ENCODE data around the gene BMX. TPM values are rescaled to one million over a fixed set of nuclear protein-coding genes. Genes with fewer than 3 reads are reported as not detected.
A peak's percentile ranks its signal among the peaks of the same experiment; 100 is the strongest.

BMX gene
- total RNA-seq, 1 experiment from 2014 or later: not detected

GRCh38 chrX:15567886-15568616 lies 67.4 kb downstream of the BMX start:
- no CpG with 5 or more reads among the region's 7 CpGs for WGBS (ENCODE audit: extremely low coverage, insufficient read length, low lambda C conversion rate)
- Histone ChIP-seq H2AK5ac (ENCODE audit: insufficient read length, low read length) (no peak overlapping the region), H3K9ac (ENCODE audit: extremely low read depth, insufficient read length, low read length) (no peak overlapping the region), H2BK15ac (ENCODE audit: low read depth, low read length) (no peak overlapping the region), H4K91ac (ENCODE audit: insufficient read length, low read depth, low read length) (no peak overlapping the region), H3K4me2 (ENCODE audit: insufficient read depth, insufficient read length, low read length) (no peak overlapping the region), H3T11ph (ENCODE audit: low read length) (no peak overlapping the region), H3K79me1 (ENCODE audit: insufficient read depth, low read depth, low read length, poor library complexity, severe bottlenecking) (no peaks in the 10 kb centered on the region), H4K5ac (ENCODE audit: insufficient read length, low read depth, low read length) (no peak overlapping the region), H3K56ac (ENCODE audit: insufficient read length, low read depth, low read length) (no peak overlapping the region), H2BK20ac (ENCODE audit: low read depth, low read length, poor library complexity, severe bottlenecking) (no peak overlapping the region), H2AFZ (ENCODE audit: low read length) (no peak overlapping the region), H3K9me3 (ENCODE audit: control insufficient read depth, low read depth, low read length) (no peaks in the 10 kb centered on the region), H3K27me3 (ENCODE audit: insufficient read depth, low read length) (no peaks in the 10 kb centered on the region), H3K4me1 (ENCODE audit: insufficient read depth, low read length) (no peaks in the 10 kb centered on the region), H3K18ac (ENCODE audit: insufficient read length, low read depth, low read length) (no peak overlapping the region), H4K20me1 (ENCODE audit: control insufficient read depth, insufficient read depth, insufficient read length) (no peaks in the 10 kb centered on the region), H3K4ac (ENCODE audit: low read depth, low read length) (no peak overlapping the region), H3K23me2 (ENCODE audit: insufficient read length, low read depth, low read length, poor library complexity, severe bottlenecking) (no peaks in the 10 kb centered on the region), H4K8ac (replicated peaks; ENCODE audit: insufficient read length, low read depth, low read length) (no peak overlapping the region), H2BK120ac (ENCODE audit: low read depth, low read length, poor library complexity, severe bottlenecking) (no peak overlapping the region), H2BK12ac (ENCODE audit: insufficient read length, low read depth, low read length) (no peak overlapping the region), H3K27ac (ENCODE audit: insufficient read length, low read depth, low read length) (no peak overlapping the region), H3K79me2 (ENCODE audit: insufficient read depth, low read length) (no peaks in the 10 kb centered on the region), H3K23ac (ENCODE audit: insufficient read length, low read depth, low read length) (no peak overlapping the region), H3K14ac (ENCODE audit: insufficient read depth, low read length) (no peak overlapping the region), H2BK5ac (ENCODE audit: insufficient read length, low read length) (no peak overlapping the region)
- TF ChIP-seq, protein P1, sequence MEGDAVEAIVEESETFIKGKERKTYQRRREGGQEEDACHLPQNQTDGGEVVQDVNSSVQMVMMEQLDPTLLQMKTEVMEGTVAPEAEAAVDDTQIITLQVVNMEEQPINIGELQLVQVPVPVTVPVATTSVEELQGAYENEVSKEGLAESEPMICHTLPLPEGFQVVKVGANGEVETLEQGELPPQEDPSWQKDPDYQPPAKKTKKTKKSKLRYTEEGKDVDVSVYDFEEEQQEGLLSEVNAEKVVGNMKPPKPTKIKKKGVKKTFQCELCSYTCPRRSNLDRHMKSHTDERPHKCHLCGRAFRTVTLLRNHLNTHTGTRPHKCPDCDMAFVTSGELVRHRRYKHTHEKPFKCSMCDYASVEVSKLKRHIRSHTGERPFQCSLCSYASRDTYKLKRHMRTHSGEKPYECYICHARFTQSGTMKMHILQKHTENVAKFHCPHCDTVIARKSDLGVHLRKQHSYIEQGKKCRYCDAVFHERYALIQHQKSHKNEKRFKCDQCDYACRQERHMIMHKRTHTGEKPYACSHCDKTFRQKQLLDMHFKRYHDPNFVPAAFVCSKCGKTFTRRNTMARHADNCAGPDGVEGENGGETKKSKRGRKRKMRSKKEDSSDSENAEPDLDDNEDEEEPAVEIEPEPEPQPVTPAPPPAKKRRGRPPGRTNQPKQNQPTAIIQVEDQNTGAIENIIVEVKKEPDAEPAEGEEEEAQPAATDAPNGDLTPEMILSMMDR (conservative IDR thresholded peaks at IDR 0.05): peak; percentile 62
- H3K4me3 Mint-ChIP-seq: no peak overlapping the region
- no peak for DNase-seq
- no peaks in the 10 kb centered on the region for H3K9me3 Mint-ChIP-seq
- H3K4me1 Mint-ChIP-seq: peaks cover 36 to 41% of the 10 kb centered on the region in 2 experiments
- H3K36me3 Mint-ChIP-seq (ENCODE audit: insufficient read depth in 1 of 3, low read depth in 3 of 3): no peaks in the 10 kb centered on the region
- peaks cover 1% of the 10 kb centered on the region; the same call in 1 of the 2 replicates for H3K27me3 Mint-ChIP-seq (ENCODE audit: low read depth)
- no peak overlapping the region; a peak in 1 of 7 replicates for H3K27ac Mint-ChIP-seq

All from H9 (cell line).